Spleen (tissue), 11 donors: ENCODE results near the gene RBM39. TPM values are rescaled to one million over a fixed set of nuclear protein-coding genes. Genes with fewer than 3 reads are reported as not detected.
A peak's percentile ranks its signal among the peaks of the same experiment; 100 is the strongest.

Experiments
- DNase-seq: peaks from one replicate; pipeline ENCODE4 v3.0.0-alpha.2; 2020
- H3K27ac ChIP-seq, 8 donors: fragments of 200-600 bp; sonication (generic) in 7 of 8; 1 replicate in 4 of 8; 2 replicates in 4 of 8; pipeline versions ENCODE4 v1.5.0 to v1.8.0; 2016 to 2021; ENCODE audit warnings: inconsistent platforms in 4 of 8, mild to moderate bottlenecking in 4 of 8, moderate library complexity in 1 of 8
- H3K27me3 ChIP-seq, 7 donors: fragments of 200-600 bp; sonication (generic) in 6 of 7; replicated peaks in 1 of 7; 1 replicate in 4 of 7; 2 replicates in 3 of 7; pipeline versions ENCODE4 v1.5.0 to v1.8.0; 2016 to 2021; ENCODE audit warnings: inconsistent platforms in 3 of 7, mild to moderate bottlenecking in 1 of 7
- H3K36me3 ChIP-seq, 6 donors: fragments of 200-600 bp; sonication (generic) in 5 of 6; 1 replicate in 4 of 6; 2 replicates in 2 of 6; pipeline versions ENCODE4 v1.5.0 to v1.8.0; 2016 to 2021; ENCODE audit warnings: inconsistent platforms in 2 of 6
- H3K4me1 ChIP-seq, 6 donors: fragments of 200-600 bp; sonication (generic) in 5 of 6; 1 replicate in 3 of 6; 2 replicates in 3 of 6; pipeline versions ENCODE4 v1.5.0 to v1.8.0; 2016 to 2021; ENCODE audit warnings: inconsistent platforms in 3 of 6
- H3K4me3 ChIP-seq, 8 donors: fragments of 200-600 bp; sonication (generic) in 7 of 8; 1 replicate in 4 of 8; 2 replicates in 4 of 8; pipeline versions ENCODE4 v1.5.0 to v1.8.0; 2016 to 2021; ENCODE audit warnings: inconsistent platforms in 4 of 8, mild to moderate bottlenecking in 4 of 8, moderate library complexity in 2 of 8
- H3K9me3 ChIP-seq, 8 donors: fragments of 200-600 bp; sonication (generic) in 7 of 8; 1 replicate in 4 of 8; 2 replicates in 4 of 8; pipeline versions ENCODE4 v1.5.0 to v1.8.0; 2016 to 2021; ENCODE audit warnings: inconsistent platforms in 4 of 8
- POLR2A ChIP-seq, 3 donors: fragments of 450-650 bp; IDR thresholded peaks; one replicate each; pipeline ENCODE4 v1.5.1; 2017; ENCODE audit warnings: antibody characterized with exemption in 3 of 3, mild to moderate bottlenecking in 1 of 3
- POLR2AphosphoS5 ChIP-seq, 3 donors: sonication (generic); formaldehyde crosslinking; IDR thresholded peaks; one replicate each; pipeline ENCODE4 v1.5.1; 2017; ENCODE audit warnings: antibody characterized with exemption in 3 of 3
- WGBS, 5 donors: extraction: QIAGEN DNeasy Blood & Tissue Kit in 3 of 5; methylation state at CpG; one replicate each; pipeline versions ENCODE4 v1.1.5 to v1.1.7; 2013 to 2018; 5-methylcytosine and 5-hydroxymethylcytosine counted together
- intact Hi-C: fragments of 100-400 bp; cut with DNase I; formaldehyde crosslinking; loops from one replicate; pipeline ENCODE4 v1.15.0; 2023; ENCODE audit warnings: low total_unique reads
- polyA plus RNA-seq, 3 donors: library from polyadenylated mRNA; stranded (reverse); fragments of 200-250 nt; gene quantifications; one replicate each; pipeline ENCODE4 v1.2.1, GENCODE V29; 2013
- total RNA-seq, 7 donors: library from RNA; depleted of rRNA in 3 of 7; stranded (reverse); fragments of >200 nt in 3 of 7; fragmentation: NEBNext Ultra II Directional in 4 of 7; extraction: Animal tissue kit (Norgen Biotek cat#: 25700) in 4 of 7; gene quantifications; one replicate each; pipeline versions ENCODE4 v1.1.0 to v1.2.1, GENCODE V29; 2016 to 2021
- TF ChIP-seq, protein P1 (sequence below), 11 experiments: fragments of 200-600 bp in 7 of 11; fragments of 450-650 bp in 4 of 11; sonication (generic) in 4 of 11; IDR thresholded peaks in 8 of 11; conservative IDR thresholded peaks in 3 of 11; 1 replicate in 7 of 11; 2 replicates in 4 of 11; pipeline versions ENCODE4 v1.4.0 to v1.8.0; 2016 to 2021; ENCODE audit warnings: antibody characterized with exemption in 11 of 11, inconsistent platforms in 4 of 11, mild to moderate bottlenecking in 1 of 11
- donor health status: healthy with polysubstance abuse.
- donor health status: DM: no; HTN: no; CAD: no; lungs with moderate emphysema.
- donor health status: DM: no; HTN: no; CAD: no.
- donor health status: Bipolar disorder and iron deficiency.
- donor health status: healthy.
- donor health status: DM: no; HTN: no; CAD: no.
- donor health status: DM: yes; HTN: yes; CAD: no.

Gene RBM39
- total and polyA plus RNA-seq, 10 donors, result 287 to 649 (median 414) TPM

DNA sequence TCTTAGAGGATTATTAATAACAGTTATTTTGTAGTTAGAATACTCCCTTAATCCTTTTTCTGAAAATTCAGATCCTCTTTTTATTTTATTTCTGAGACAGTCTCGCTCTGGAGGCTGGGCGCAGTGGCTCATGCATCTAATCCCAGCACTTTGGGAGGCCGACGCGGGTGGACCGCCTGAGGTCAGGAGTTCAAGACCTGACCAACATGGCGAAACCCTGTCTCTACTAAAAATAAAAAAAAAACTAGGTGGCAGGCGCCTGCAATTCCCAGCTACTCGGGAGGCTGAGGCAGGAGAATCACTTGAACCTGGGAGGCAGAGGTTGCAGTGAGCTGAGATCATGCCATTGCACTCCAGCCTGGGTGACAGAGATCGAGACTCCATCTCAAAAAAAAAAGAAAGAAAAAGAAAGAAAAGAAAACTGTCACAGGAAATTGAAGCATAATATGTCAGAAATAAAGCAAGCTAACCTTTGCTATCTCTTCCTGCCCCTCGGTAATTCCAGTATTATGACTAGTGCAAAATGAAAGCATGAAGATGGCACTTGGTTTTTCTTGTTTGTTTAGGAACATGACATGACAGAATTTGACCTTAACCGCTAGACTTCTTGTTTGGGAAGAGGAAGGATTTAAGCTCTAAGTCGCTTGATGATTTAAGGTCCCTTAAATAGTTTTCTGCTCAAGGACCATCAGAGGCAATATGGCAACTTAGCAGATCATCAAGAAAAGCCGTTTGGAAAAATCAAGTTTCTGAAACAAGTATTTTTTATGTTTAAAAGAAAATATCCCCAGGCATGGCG lies 1.8 kb upstream of the RBM39 start:
- H3K4me1 ChIP-seq, result peaks cover 26 to 49% (median 40%) of the 10 kb centered on the region in 6 donors
- no peaks in the 10 kb centered on the region for H3K27me3 ChIP-seq
- TF ChIP-seq, protein P1, sequence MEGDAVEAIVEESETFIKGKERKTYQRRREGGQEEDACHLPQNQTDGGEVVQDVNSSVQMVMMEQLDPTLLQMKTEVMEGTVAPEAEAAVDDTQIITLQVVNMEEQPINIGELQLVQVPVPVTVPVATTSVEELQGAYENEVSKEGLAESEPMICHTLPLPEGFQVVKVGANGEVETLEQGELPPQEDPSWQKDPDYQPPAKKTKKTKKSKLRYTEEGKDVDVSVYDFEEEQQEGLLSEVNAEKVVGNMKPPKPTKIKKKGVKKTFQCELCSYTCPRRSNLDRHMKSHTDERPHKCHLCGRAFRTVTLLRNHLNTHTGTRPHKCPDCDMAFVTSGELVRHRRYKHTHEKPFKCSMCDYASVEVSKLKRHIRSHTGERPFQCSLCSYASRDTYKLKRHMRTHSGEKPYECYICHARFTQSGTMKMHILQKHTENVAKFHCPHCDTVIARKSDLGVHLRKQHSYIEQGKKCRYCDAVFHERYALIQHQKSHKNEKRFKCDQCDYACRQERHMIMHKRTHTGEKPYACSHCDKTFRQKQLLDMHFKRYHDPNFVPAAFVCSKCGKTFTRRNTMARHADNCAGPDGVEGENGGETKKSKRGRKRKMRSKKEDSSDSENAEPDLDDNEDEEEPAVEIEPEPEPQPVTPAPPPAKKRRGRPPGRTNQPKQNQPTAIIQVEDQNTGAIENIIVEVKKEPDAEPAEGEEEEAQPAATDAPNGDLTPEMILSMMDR (IDR thresholded peaks at IDR 0.05 in 8 of 11, conservative IDR thresholded peaks at IDR 0.05 in 3 of 11), result no peak
- TF ChIP-seq POLR2A (IDR thresholded peaks at IDR 0.05) (peak in 1 of 3 donors; percentile 17), POLR2AphosphoS5 (IDR thresholded peaks at IDR 0.05) (peak in 1 of 3 donors; percentile 38)
- H3K9me3 ChIP-seq, result no peaks in the 10 kb centered on the region
- peak overlapping the region; percentile 74 to 100 (median 100) for H3K27ac ChIP-seq
- WGBS, 5 donors, result 30 to 43% (median 33%) methylated on average over 15 of the region's 15 CpGs
- H3K36me3 ChIP-seq, result peaks cover 0 to 19% (median 17%) of the 10 kb centered on the region in 6 donors
- peak; percentile 83 for DNase-seq
- intact Hi-C loops, result no loop called here
- H3K4me3 ChIP-seq, result peak overlapping the region in 6 of 8 donors; percentile 9 to 86 (median 62)

DNA sequence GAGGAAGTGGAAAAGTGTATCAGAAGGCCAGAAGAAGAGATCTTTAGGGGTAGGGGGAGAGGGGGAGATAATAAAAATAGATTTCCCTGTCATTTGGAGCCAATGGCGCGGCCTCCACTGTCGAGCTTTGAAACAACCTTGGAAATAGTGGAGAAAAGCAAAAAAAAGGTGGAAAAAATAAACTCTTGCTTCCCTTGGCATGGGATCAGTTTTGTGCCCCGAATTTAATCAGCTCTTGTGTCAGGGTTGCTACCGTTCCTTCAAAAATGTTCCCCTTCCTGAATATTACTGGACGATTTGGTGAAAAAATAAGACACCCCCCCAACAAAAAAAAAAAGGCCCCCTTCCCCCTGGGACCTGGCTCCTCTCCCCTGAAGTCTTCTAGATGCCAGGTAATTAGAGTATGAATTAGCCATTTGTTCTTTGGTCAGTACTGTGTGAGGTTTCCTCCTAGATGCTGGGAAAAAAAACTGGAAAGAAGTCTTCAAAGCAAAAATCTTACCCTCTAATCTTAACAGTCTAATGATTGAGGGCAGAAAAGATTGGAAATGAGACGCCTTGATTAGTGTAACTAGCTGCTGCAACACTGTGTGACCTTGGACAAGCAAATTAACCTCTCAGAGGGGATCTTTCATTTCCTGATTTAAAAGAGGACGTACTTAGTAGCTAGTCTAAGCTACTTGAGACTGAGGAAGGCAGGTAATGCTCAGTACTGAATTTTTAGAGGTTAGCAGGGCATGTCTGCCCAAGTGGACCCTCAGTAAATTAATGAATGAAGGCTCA lies 872 bp upstream of the RBM39 start:
- Histone ChIP-seq H3K4me1 (peaks cover 35 to 58% (median 50%) of the 10 kb centered on the region in 6 donors), H3K27ac (peak overlapping the region; percentile 74 to 100 (median 100)), H3K4me3 (peak overlapping the region; percentile 37 to 86 (median 53)), H3K27me3 (no peaks in the 10 kb centered on the region), H3K9me3 (no peaks in the 10 kb centered on the region), H3K36me3 (peaks cover 0 to 28% (median 27%) of the 10 kb centered on the region in 6 donors)
- DNase-seq, result no peak
- intact Hi-C loops, result no loop called here
- WGBS, 5 donors, result 0 to 1% (median 0%) methylated on average over 8 of the region's 8 CpGs
- peak in 1 of 3 donors; percentile 62 for TF ChIP-seq POLR2AphosphoS5 (IDR thresholded peaks at IDR 0.05)
- TF ChIP-seq, protein P1 (IDR thresholded peaks at IDR 0.05 in 8 of 11, conservative IDR thresholded peaks at IDR 0.05 in 3 of 11), result no peak
- TF ChIP-seq POLR2A (IDR thresholded peaks at IDR 0.05), result peak in 2 of 3 donors; percentile 31 to 55

DNA sequence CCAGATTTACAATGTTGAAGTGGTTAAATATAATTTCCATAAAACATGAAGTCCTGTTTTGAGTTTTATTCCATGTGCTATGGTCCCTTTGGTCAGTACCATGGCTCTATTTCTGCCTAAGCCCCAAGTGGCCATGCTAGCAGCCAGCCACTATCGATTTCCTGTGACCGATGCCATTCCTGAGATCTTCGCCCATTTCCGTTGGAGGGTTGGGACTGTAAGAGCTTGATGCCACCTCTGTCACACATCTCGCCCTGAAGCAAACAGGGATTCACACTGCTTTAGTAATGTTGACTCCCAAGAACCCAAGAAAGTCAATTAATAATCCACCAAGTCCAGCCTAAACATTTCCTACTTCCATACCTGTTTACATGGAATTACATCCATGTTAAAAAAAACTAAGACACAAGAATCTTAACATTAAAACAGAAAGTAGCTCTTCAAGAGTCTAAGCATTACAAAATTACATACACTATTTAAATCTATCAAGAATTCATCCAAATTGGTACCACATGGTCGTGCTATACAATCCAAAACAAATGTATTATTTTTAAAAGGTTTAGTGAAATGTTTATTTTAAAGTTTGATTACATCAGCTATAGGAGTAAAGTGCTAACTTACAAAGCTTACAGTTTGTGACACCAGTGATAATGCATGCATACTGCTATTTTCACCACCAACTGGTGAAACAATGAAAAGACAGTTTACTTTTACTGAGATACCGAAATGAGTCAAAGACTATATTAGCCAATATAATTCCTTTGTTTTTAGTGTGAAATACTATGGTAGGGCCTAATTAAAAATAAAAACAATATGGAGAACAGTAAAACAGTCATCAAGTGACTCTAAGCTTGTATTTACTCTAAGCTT lies 2.5 kb downstream of the RBM39 start:
- Histone ChIP-seq H3K27ac (peak overlapping the region in 6 of 8 donors; percentile 48 to 100 (median 100)), H3K9me3 (no peaks in the 10 kb centered on the region), H3K27me3 (no peaks in the 10 kb centered on the region), H3K36me3 (peaks cover 2 to 63% (median 60%) of the 10 kb centered on the region in 6 donors), H3K4me3 (peak overlapping the region; percentile 64 to 88 (median 78)), H3K4me1 (peaks cover 63 to 84% (median 81%) of the 10 kb centered on the region in 6 donors)
- TF ChIP-seq, protein P1 (IDR thresholded peaks at IDR 0.05 in 8 of 11, conservative IDR thresholded peaks at IDR 0.05 in 3 of 11), result peak in 1 of 11 experiments; percentile 12
- TF ChIP-seq POLR2A (IDR thresholded peaks at IDR 0.05) (no peak), POLR2AphosphoS5 (IDR thresholded peaks at IDR 0.05) (peak in 1 of 3 donors; percentile 52)
- WGBS, 5 donors, result 38 to 55% (median 50%) methylated on average over 7 of the region's 7 CpGs
- DNase-seq, result no peak
- intact Hi-C loops, result loop anchor here (10.0 kb wide), 1 partner anchor 145 kb away; no protein-coding TSS in a partner anchor
